ENCODE measurements around the gene MSMB.
A peak's percentile ranks its signal among the peaks of the same experiment; 100 is the strongest.

MSMB gene

DNA sequence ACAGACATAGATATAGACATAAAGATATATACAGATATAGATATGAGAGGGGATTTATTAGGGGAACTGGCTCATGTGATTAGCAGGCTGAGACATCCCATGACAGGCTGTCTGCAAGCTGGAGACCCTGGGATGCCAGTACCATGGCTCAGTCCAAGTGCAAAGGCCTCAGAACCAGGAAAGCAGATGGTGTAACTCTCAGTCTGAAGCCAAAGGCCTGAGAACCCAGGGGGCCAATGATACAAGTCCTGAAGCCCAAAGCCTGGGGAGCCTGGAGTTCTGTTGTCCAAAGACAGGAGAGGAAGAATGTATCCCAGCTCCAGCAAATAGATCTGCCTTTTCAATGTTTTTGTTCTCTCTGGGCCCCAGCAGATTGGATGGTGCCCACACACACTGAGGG, 21.1 kb downstream of the MSMB start:
- no peaks in the 10 kb centered on the region for H3K27me3 ChIP-seq (ENCODE audit: control insufficient read depth, insufficient read depth, low read length)
- H3K4me3 ChIP-seq (ENCODE audit: low read length): no peak overlapping the region
- H3K27ac ChIP-seq (ENCODE audit: low read depth, low read length): no peak overlapping the region
- no peaks in the 10 kb centered on the region for H3K36me3 ChIP-seq (ENCODE audit: control insufficient read depth, insufficient read depth, low read length)
- no peak overlapping the region for H3K9ac ChIP-seq (ENCODE audit: low read length)
- H3K4me1 ChIP-seq (ENCODE audit: control insufficient read depth, insufficient read depth, low read length): peaks cover 33% of the 10 kb centered on the region

DNA sequence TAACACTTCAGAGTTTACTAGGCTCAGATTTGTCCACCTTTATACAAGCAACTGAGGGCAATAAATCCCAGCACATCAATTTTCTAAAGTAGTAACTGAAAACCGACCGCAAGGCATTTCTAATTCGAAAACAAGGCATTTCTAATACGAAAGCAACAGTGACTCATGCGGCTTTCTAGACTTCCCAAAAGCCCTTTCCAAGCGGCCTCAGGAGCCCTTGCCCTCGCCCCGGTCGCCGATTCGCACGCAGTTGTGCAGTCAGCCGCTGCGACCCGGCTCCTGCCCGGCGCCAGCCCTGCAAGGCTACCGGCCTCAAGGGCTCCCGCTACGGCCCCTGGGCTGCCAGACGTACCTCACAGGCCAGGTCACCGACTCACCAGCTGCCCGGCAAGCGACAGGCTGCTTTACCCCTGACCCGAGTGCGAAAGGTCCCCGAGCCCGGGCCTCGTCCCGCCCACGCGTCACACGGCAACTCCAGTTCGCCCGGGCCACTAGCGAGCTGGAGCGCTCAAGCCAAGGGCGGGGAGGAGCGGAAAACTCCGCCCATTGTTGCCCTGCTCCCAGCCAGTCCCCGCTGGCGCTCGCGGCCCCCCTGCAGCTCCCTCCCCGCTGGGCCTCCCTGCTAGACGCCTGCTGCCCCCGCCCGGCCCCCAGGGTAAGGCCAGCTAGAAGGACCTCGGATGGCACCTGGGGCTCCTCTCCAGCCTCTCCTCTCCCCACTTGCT, 22.9 kb downstream of the MSMB start:
- peak overlapping the region; percentile 71 for H3K27ac ChIP-seq (ENCODE audit: low read depth, low read length)
- peaks cover 16% of the 10 kb centered on the region for H3K4me1 ChIP-seq (ENCODE audit: control insufficient read depth, insufficient read depth, low read length)
- H3K4me3 ChIP-seq (ENCODE audit: low read length): peak overlapping the region; percentile 84
- peak overlapping the region; percentile 32 for H3K9ac ChIP-seq (ENCODE audit: low read length)
- no peaks in the 10 kb centered on the region for H3K27me3 ChIP-seq (ENCODE audit: control insufficient read depth, insufficient read depth, low read length)
- no peaks in the 10 kb centered on the region for H3K36me3 ChIP-seq (ENCODE audit: control insufficient read depth, insufficient read depth, low read length)

DNA sequence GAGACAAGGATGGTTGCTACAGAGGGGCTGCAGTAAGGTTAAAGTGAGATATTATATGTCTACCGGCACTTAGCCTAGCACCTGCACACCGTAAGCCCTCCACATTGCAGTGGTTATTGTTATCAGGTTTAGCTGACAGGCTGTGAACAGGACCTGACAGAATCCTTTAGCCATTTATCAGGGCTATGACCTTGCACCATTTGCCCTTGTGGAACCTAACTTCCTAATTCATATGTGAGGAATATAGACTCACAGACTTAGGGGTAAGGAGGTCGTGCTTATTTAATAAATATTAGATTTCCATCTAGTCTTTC, 25.8 kb downstream of the MSMB start:
- no peak overlapping the region for H3K4me3 ChIP-seq (ENCODE audit: low read length)
- H3K9ac ChIP-seq (ENCODE audit: low read length): no peak overlapping the region

DNA sequence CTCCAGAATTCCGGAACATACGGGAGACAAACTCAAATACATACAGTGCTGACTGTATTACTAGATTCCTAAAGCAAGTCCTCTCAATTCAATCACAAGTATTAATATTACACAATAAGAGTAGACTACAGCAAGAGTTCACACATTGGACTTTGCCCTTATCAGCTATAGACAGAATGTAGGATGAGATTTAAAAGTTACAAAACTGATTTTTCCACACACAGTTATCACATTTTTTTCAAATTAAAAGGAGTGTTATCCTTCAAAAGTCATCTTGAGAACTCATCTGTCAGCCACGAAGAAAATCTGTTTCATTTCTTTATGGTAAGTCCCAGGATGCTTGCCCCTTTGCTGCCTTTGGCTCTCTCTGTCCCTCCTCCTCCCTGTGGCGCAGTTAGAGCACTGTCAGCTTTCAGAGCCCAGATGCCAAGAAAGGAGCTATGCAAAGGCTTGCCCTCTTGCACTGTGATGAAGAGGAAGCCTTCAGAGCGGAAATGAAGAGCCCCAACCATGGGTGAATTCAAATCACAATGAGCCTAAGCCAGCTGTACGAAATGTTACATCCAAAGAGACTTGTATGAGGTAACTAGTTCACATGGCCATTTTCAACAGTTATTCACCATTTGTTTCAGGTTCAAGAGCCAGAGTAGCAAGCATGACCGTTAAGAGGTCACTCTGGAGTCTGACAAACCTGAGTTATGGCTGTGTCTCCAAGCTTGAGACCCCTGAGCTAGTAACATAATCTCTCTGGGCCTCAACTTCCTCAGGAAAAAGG, 26.3 kb downstream of the MSMB start:
- Histone ChIP-seq H3K9ac (ENCODE audit: low read length) (no peak overlapping the region), H3K4me1 (ENCODE audit: control insufficient read depth, insufficient read depth, low read length) (peaks cover 3% of the 10 kb centered on the region), H3K27me3 (ENCODE audit: control insufficient read depth, insufficient read depth, low read length) (no peaks in the 10 kb centered on the region), H3K27ac (ENCODE audit: low read depth, low read length) (no peak overlapping the region), H3K36me3 (ENCODE audit: control insufficient read depth, insufficient read depth, low read length) (peaks cover 3% of the 10 kb centered on the region), H3K4me3 (ENCODE audit: low read length) (no peak overlapping the region)

More for the DNA sequence above, 25.8 kb downstream of the MSMB start:
- Histone ChIP-seq H3K4me1 (ENCODE audit: control insufficient read depth, insufficient read depth, low read length) (peaks cover 3% of the 10 kb centered on the region), H3K27me3 (ENCODE audit: control insufficient read depth, insufficient read depth, low read length) (no peaks in the 10 kb centered on the region), H3K36me3 (ENCODE audit: control insufficient read depth, insufficient read depth, low read length) (no peaks in the 10 kb centered on the region), H3K27ac (ENCODE audit: low read depth, low read length) (no peak overlapping the region)

DNA sequence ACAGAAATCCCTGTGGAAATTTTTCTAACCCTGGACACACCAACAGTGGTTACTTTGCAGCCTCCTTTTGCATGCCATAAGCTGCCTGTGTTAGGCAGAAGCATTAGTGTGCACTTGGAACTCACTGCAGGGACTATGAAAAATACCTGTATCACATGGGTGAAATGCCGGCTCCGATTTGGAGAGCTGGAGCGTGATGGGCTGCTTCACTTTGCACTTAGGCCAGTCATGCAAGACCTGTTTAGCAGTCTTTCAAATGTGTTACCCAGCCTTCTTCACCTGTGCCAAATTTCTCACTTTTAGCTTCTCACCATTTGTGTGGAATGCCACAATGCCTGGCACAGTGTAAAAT, 26.9 kb downstream of the MSMB start:
- no peaks in the 10 kb centered on the region for H3K27me3 ChIP-seq (ENCODE audit: control insufficient read depth, insufficient read depth, low read length)
- H3K36me3 ChIP-seq (ENCODE audit: control insufficient read depth, insufficient read depth, low read length): peaks cover 4% of the 10 kb centered on the region
- no peak overlapping the region for H3K4me3 ChIP-seq (ENCODE audit: low read length)
- H3K27ac ChIP-seq (ENCODE audit: low read depth, low read length): no peak overlapping the region
- H3K4me1 ChIP-seq (ENCODE audit: control insufficient read depth, insufficient read depth, low read length): peaks cover 3% of the 10 kb centered on the region
- H3K9ac ChIP-seq (ENCODE audit: low read length): no peak overlapping the region

DNA sequence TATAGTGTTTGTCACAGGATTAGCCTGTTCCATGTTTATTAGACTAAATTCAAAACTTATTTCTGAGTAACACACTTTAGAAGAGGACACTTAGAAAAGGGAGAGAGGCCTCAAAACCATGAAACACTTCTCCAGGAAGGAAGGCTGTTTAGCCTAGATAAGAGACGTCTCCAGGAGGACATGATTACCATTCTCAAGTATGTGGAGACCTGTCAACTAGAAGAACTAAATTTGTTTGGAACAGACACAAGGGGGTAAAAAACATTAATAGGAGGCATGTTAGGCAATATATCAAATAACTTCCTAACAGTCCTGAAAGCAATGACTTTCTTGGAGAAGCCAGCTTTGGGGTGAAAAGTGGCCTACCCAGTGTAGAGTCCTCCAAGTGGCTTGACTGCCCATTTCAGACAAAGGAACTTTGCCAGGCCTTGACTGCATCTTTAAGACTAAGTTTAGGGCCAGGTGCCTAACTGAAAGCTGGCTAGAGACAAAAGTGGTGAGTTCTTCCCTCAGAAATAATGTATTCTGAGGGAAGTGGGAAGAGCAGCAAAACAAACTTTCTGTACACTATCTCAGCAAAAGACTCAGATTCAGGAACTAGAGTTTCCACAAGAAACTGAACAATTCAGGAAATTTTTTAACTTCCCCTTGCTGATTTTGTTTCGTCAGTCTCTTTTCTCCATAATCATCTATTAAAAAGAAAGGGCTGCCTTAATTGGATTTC, 27.5 kb downstream of the MSMB start:
- Histone ChIP-seq H3K9ac (ENCODE audit: low read length) (no peak overlapping the region), H3K27ac (ENCODE audit: low read depth, low read length) (no peak overlapping the region), H3K36me3 (ENCODE audit: control insufficient read depth, insufficient read depth, low read length) (peaks cover 7% of the 10 kb centered on the region), H3K27me3 (ENCODE audit: control insufficient read depth, insufficient read depth, low read length) (no peaks in the 10 kb centered on the region), H3K4me3 (ENCODE audit: low read length) (no peak overlapping the region), H3K4me1 (ENCODE audit: control insufficient read depth, insufficient read depth, low read length) (peaks cover 3% of the 10 kb centered on the region)

DNA sequence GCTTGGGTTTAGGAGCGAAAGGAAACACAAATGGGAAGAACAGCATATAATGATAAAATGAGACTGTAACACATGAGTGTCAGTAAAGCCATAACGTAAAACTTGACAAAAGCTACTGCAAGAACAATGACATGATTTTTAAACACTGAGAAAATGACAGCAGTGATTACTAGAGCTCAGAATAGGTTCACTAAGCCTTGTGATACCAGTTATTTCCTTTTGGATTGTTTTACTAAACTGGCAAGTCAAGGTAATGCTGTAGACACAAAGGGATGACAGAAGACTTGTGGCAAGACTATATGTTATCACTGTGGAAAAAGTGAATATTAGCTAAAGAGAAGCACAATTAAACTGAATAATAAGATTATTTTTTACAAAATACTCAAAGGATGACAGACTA, 28.3 kb downstream of the MSMB start:
- Histone ChIP-seq H3K9ac (ENCODE audit: low read length) (no peak overlapping the region), H3K27me3 (ENCODE audit: control insufficient read depth, insufficient read depth, low read length) (no peaks in the 10 kb centered on the region), H3K27ac (ENCODE audit: low read depth, low read length) (no peak overlapping the region), H3K4me1 (ENCODE audit: control insufficient read depth, insufficient read depth, low read length) (peaks cover 3% of the 10 kb centered on the region), H3K36me3 (ENCODE audit: control insufficient read depth, insufficient read depth, low read length) (peaks cover 14% of the 10 kb centered on the region), H3K4me3 (ENCODE audit: low read length) (no peak overlapping the region)

DNA sequence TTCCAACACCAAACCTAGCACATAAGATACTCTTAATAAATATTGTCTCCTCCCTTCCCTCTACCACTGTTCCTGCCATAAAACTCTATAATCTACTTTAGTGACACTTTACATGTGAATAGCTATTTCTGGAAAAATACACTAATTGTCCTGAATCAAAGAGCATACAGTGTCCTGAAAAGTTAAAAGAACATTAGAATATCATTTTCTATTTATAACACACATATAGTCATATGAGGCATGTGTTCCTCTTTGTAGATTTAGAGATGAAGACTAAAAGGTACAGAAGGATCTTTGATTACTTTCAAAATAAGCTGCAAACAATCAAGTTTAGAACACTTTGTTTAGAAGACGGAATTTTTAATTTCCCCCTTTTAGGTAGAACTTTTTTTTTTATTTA, 29.3 kb downstream of the MSMB start:
- no peak overlapping the region for H3K4me3 ChIP-seq (ENCODE audit: low read length)
- H3K9ac ChIP-seq (ENCODE audit: low read length): no peak overlapping the region
- peaks cover 3% of the 10 kb centered on the region for H3K4me1 ChIP-seq (ENCODE audit: control insufficient read depth, insufficient read depth, low read length)
- H3K27ac ChIP-seq (ENCODE audit: low read depth, low read length): no peak overlapping the region
- H3K27me3 ChIP-seq (ENCODE audit: control insufficient read depth, insufficient read depth, low read length): no peaks in the 10 kb centered on the region
- H3K36me3 ChIP-seq (ENCODE audit: control insufficient read depth, insufficient read depth, low read length): peaks cover 18% of the 10 kb centered on the region

DNA sequence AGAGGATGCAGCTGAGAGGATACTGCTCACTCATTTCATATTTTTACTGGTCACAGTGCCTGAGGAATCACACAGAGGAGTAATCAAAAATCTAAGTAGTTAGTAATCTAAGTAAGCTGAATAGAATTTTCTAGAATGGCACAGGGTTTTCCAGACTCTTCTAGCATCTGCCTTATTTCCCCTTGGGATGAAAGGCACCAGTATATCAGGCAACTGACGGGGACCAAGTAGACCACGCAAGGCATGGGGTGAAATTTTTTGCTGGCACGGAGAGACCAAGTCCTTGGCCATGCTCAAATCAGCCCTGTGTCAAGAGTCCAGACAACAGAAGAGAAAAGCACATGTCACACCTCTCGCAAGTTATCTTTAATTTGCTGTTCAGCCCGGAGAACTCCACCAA, 29.9 kb downstream of the MSMB start:
- H3K27ac ChIP-seq (ENCODE audit: low read depth, low read length): no peak overlapping the region
- peaks cover 3% of the 10 kb centered on the region for H3K4me1 ChIP-seq (ENCODE audit: control insufficient read depth, insufficient read depth, low read length)

DNA sequence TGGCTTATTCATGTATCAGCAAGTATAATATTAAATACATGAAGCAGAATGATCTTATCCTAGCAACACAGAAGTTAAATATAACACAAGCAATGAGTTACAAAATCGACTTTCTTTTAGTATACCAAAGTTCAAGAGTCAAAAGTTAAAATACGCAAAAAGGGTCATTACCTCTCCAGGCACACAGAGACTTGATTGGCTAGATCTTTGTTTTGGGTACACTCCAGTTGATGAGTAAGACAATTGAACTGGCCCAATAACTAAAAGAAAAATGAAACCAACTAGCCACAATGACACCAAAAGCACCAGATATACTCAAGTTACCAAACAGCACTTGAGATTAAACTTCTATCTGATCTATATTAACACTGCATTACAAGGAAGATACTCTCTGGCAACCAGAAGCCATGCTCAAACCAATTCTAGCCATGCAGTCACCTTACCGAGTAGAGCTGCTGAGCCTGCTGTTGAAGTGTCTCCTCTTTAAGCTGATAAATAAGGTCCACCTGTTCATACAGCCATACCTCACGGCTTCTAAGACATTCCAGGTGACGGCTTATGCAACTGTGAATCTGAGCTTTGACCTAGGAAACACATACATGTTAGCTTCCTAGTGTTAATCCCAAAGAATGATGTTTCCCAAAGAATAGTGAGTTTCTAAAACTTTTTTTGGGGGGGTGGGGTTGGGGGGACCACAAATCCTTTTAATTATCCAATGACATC, 31.2 kb downstream of the MSMB start:
- no peaks in the 10 kb centered on the region for H3K27me3 ChIP-seq (ENCODE audit: control insufficient read depth, insufficient read depth, low read length)
- no peak overlapping the region for H3K9ac ChIP-seq (ENCODE audit: low read length)
- H3K27ac ChIP-seq (ENCODE audit: low read depth, low read length): no peak overlapping the region
- H3K4me3 ChIP-seq (ENCODE audit: low read length): no peak overlapping the region
- H3K4me1 ChIP-seq (ENCODE audit: control insufficient read depth, insufficient read depth, low read length): no peaks in the 10 kb centered on the region
- peaks cover 34% of the 10 kb centered on the region for H3K36me3 ChIP-seq (ENCODE audit: control insufficient read depth, insufficient read depth, low read length)

More for the DNA sequence above, 29.9 kb downstream of the MSMB start:
- Histone ChIP-seq H3K36me3 (ENCODE audit: control insufficient read depth, insufficient read depth, low read length) (peaks cover 23% of the 10 kb centered on the region), H3K9ac (ENCODE audit: low read length) (no peak overlapping the region), H3K27me3 (ENCODE audit: control insufficient read depth, insufficient read depth, low read length) (no peaks in the 10 kb centered on the region), H3K4me3 (ENCODE audit: low read length) (no peak overlapping the region)

DNA sequence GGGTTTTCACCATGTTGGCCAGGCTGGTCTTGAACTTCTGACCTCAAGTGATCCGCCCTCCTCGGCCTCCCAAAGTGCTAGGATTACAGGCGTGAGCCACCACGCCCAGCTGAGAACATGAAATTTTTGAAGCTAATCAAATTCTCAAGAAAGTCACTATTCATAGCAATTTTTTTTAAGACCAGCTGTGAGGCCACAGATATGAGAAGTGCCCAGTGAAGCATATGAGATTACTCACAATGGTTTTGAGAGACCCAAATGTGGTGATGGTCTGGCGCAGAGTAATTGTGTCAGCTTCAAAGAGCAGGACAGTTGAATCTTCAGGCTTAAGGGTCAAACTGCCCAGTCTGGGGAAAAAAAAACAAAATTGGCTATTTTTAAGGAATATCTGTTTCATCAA, 31.9 kb downstream of the MSMB start:
- no peaks in the 10 kb centered on the region for H3K4me1 ChIP-seq (ENCODE audit: control insufficient read depth, insufficient read depth, low read length)

DNA sequence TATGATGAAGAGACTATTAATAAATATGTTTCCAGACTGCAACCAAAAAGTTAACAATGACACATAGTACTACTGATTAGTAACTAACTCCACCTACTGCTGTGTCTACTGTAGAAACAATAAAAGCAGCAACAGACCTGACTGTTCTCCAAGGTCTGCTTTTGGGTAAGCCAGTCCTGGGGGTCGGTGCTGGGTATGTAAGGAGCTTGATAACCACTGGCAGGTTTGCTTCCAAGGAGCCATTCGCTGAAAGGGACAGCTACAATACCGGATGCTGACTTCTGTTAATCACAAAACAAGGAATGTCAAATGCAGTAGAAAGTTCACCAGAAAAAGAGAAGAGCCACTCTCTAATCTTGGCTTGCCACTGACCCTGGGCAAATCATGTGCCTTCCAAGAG, 33.3 kb downstream of the MSMB start:
- Histone ChIP-seq H3K27me3 (ENCODE audit: control insufficient read depth, insufficient read depth, low read length) (no peaks in the 10 kb centered on the region), H3K4me3 (ENCODE audit: low read length) (no peak overlapping the region), H3K4me1 (ENCODE audit: control insufficient read depth, insufficient read depth, low read length) (no peaks in the 10 kb centered on the region), H3K36me3 (ENCODE audit: control insufficient read depth, insufficient read depth, low read length) (peaks cover 54% of the 10 kb centered on the region), H3K9ac (ENCODE audit: low read length) (no peak overlapping the region), H3K27ac (ENCODE audit: low read depth, low read length) (no peak overlapping the region)

More for the DNA sequence above, 31.9 kb downstream of the MSMB start:
- no peak overlapping the region for H3K9ac ChIP-seq (ENCODE audit: low read length)
- H3K27me3 ChIP-seq (ENCODE audit: control insufficient read depth, insufficient read depth, low read length): no peaks in the 10 kb centered on the region
- H3K36me3 ChIP-seq (ENCODE audit: control insufficient read depth, insufficient read depth, low read length): peaks cover 40% of the 10 kb centered on the region
- no peak overlapping the region for H3K4me3 ChIP-seq (ENCODE audit: low read length)
- no peak overlapping the region for H3K27ac ChIP-seq (ENCODE audit: low read depth, low read length)

All from rectal smooth muscle tissue (tissue), 1 donor.